Neural crest cell (in vitro differentiated cells): Measurements from ENCODE around the gene SLC7A1. TPM values are rescaled to one million over a fixed set of nuclear protein-coding genes. Genes with fewer than 3 reads are reported as not detected.

ENCODE experiments used
- DNase-seq: peaks from one replicate; pipeline ENCODE4 v3.0.0; 2021; ENCODE audit warnings: low read depth, mixed read lengths, low spot score
- H3K27ac Mint-ChIP-seq: one replicate; pipeline ENCODE4 v1.8.0; 2021; ENCODE audit warnings: mild to moderate bottlenecking, mixed read lengths; ENCODE audit not compliant: unreplicated experiment
- H3K27me3 Mint-ChIP-seq: 2 replicates; pipeline ENCODE4 v1.8.0; 2021; ENCODE audit warnings: low read depth, mild to moderate bottlenecking, mixed read lengths
- H3K36me3 Mint-ChIP-seq: 2 replicates; pipeline ENCODE4 v1.8.0; 2021; ENCODE audit warnings: low read depth, mild to moderate bottlenecking, mixed read lengths
- H3K4me1 Mint-ChIP-seq: 2 replicates; pipeline ENCODE4 v1.8.0; 2021; ENCODE audit warnings: mixed read lengths
- H3K4me3 Mint-ChIP-seq: one replicate; pipeline ENCODE4 v1.8.0; 2021; ENCODE audit warnings: mild to moderate bottlenecking, mixed read lengths
- H3K9me3 Mint-ChIP-seq: 2 replicates; pipeline ENCODE4 v1.8.0; 2021; ENCODE audit warnings: mixed read lengths
- total RNA-seq: library from RNA; stranded (reverse); gene quantifications from 2 replicates; pipeline ENCODE4 v1.2.1, GENCODE V29; 2021
- TF ChIP-seq, protein P1 (sequence below): fragments of 200-600 bp; sonication (generic); conservative IDR thresholded peaks from 2 replicates; pipeline ENCODE4 v1.5.0; 2021; ENCODE audit warnings: antibody characterized with exemption, mild to moderate bottlenecking

SLC7A1 gene
- total RNA-seq, 1 donor from 2014 or later: 69.7 TPM

DNA sequence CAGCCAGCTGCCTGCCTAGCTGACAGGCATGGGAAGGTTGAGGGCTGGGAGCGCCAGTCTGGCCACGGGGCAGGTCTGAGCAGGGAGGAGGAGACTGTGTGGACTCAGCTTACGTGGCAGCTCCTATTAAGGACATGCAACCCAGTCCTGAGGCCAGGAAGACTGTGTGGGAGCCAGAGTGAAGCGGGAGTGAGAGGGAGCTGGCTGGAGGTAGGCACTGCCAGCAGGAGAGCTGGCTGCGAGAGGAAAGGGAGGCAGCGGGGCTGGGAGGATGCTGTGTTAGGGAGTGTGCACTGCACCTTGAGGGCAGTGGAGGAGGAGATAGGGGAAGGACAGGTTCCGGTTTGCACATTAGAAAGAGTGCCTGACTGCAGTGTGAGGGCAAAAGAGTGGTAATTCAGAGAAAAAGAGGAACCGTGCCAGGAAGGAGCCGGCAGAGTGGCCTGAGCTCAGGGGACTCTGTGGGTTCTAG, 99.2 kb downstream of the SLC7A1 start:
- H3K4me3 Mint-ChIP-seq: no peak overlapping the region

DNA sequence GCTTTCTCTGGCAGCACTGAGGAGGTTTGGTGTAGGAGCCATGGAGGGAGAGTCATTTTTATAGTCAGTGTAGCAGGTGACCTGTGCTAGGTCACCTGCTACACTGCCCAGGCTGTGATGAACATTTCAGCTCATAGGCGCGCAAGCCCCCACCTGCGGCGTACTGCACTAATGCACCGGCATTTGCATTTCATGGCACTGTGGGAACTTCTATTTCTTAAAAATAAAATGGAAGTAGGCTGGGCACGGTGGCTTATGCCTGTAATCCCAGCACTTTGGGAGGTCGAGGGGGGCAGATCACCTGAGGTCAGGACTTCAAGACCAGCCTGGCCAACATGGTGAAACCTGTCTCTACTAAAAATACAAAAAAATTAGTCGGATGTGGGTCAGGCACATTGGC, 101.0 kb downstream of the SLC7A1 start:
- Mint-ChIP-seq H3K9me3 (no peaks in the 10 kb centered on the region), H3K27ac (no peak overlapping the region), H3K4me1 (peaks cover 28% of the 10 kb centered on the region), H3K27me3 (peaks cover 4% of the 10 kb centered on the region), H3K4me3 (no peak overlapping the region), H3K36me3 (no peaks in the 10 kb centered on the region)
- TF ChIP-seq, protein P1, sequence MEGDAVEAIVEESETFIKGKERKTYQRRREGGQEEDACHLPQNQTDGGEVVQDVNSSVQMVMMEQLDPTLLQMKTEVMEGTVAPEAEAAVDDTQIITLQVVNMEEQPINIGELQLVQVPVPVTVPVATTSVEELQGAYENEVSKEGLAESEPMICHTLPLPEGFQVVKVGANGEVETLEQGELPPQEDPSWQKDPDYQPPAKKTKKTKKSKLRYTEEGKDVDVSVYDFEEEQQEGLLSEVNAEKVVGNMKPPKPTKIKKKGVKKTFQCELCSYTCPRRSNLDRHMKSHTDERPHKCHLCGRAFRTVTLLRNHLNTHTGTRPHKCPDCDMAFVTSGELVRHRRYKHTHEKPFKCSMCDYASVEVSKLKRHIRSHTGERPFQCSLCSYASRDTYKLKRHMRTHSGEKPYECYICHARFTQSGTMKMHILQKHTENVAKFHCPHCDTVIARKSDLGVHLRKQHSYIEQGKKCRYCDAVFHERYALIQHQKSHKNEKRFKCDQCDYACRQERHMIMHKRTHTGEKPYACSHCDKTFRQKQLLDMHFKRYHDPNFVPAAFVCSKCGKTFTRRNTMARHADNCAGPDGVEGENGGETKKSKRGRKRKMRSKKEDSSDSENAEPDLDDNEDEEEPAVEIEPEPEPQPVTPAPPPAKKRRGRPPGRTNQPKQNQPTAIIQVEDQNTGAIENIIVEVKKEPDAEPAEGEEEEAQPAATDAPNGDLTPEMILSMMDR: no peak
- DNase-seq: no peak

More for the DNA sequence above, 99.2 kb downstream of the SLC7A1 start:
- Mint-ChIP-seq H3K27ac (no peak overlapping the region), H3K9me3 (no peaks in the 10 kb centered on the region), H3K36me3 (no peaks in the 10 kb centered on the region), H3K27me3 (peaks cover 4% of the 10 kb centered on the region), H3K4me1 (peaks cover 28% of the 10 kb centered on the region)
- no peak for DNase-seq
- TF ChIP-seq, protein P1: no peak

GRCh38 chr13:29493796-29494195, 101.7 kb downstream of the SLC7A1 start:
- Mint-ChIP-seq H3K27ac (no peak overlapping the region), H3K4me3 (no peak overlapping the region), H3K9me3 (no peaks in the 10 kb centered on the region), H3K36me3 (no peaks in the 10 kb centered on the region), H3K27me3 (peaks cover 4% of the 10 kb centered on the region), H3K4me1 (peaks cover 28% of the 10 kb centered on the region)
- DNase-seq: no peak
- TF ChIP-seq, protein P1: no peak

DNA sequence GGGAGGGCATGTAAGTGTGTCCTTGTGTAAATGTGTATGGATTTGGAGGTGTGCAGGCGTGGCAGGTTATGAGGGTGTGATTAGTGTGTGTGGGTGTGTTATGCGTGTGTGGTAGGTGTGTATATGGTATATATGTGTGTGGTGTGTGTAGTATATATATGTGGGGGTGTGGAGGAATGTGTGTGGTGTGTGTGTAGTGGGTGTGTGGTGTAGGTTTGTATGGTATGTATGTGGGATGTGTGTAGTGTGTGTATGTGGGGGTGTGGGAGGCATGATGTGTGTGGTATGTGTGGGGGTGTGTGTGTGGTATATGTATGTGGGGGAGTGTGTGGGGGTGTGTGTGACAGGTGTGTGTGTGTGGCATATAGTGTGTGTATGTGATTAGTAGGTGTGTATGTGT, 104.2 kb downstream of the SLC7A1 start:
- no peaks in the 10 kb centered on the region for H3K9me3 Mint-ChIP-seq
- no peaks in the 10 kb centered on the region for H3K36me3 Mint-ChIP-seq
- H3K27ac Mint-ChIP-seq: no peak overlapping the region

DNA sequence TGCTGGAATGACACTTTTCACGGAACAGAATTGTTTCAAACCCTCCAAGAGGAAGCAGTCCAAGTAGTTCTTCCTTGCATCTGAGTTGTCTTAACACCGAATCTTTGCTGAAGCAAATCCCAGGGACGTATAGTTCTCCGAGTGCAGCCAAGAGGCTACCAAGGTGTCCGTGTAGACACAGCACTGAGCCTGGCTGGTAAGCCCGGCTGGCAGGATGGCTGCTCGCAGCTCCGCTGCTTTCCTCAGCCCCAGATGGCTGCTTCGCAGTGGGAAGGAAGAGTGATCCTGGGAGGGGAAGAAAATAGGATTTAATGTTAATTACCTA, 105.0 kb downstream of the SLC7A1 start:
- no peaks in the 10 kb centered on the region for H3K9me3 Mint-ChIP-seq
- TF ChIP-seq, protein P1: no peak
- no peak for DNase-seq
- peaks cover 2% of the 10 kb centered on the region for H3K27me3 Mint-ChIP-seq
- H3K4me3 Mint-ChIP-seq: no peak overlapping the region
- no peak overlapping the region for H3K27ac Mint-ChIP-seq
- H3K36me3 Mint-ChIP-seq: no peaks in the 10 kb centered on the region
- H3K4me1 Mint-ChIP-seq: peaks cover 7% of the 10 kb centered on the region

More for the DNA sequence above, 104.2 kb downstream of the SLC7A1 start:
- no peak for DNase-seq
- peaks cover 12% of the 10 kb centered on the region for H3K4me1 Mint-ChIP-seq
- TF ChIP-seq, protein P1: no peak
- H3K27me3 Mint-ChIP-seq: peaks cover 4% of the 10 kb centered on the region
- no peak overlapping the region for H3K4me3 Mint-ChIP-seq
